HG03135 (cell line): Measurements from ENCODE around the gene CPSF7.
"Not testable (repeated sequence)": the region's sequence is repeated elsewhere in the genome, so short reads cannot be mapped to it uniquely, and the experiment has no call there.

Experiments
- ATAC-seq: cut with Tn5 transposase; IDR thresholded peaks from one replicate; pipeline ENCODE4 v1.9.1; 2021; ENCODE audit warnings: mild to moderate bottlenecking, moderate library complexity; ENCODE audit not compliant: unreplicated experiment

Gene CPSF7

GRCh38 chr11:61384271-61385242 lies 45.2 kb downstream of the CPSF7 start:
- no peak for ATAC-seq

- ATAC-seq, result not testable (repeated sequence)
These were observed 45.9 kb downstream of the CPSF7 start for GRCh38 chr11:61383859-61384258.

- ATAC-seq, result no peak
These were observed 48.9 kb downstream of the CPSF7 start for GRCh38 chr11:61380884-61381283.

GRCh38 chr11:61378713-61379313 lies 51.0 kb downstream of the CPSF7 start:
- no peak for ATAC-seq

GRCh38 chr11:61377461-61378160 lies 52.2 kb downstream of the CPSF7 start:
- no peak for ATAC-seq

- ATAC-seq, result no peak
These were observed 54.0 kb downstream of the CPSF7 start for GRCh38 chr11:61375761-61376108.

- ATAC-seq, result no peak
These were observed 56.9 kb downstream of the CPSF7 start for GRCh38 chr11:61372659-61373420.

- ATAC-seq, result no peak
These were observed 59.3 kb downstream of the CPSF7 start for GRCh38 chr11:61370349-61371005.

- no peak for ATAC-seq
These were observed 60.1 kb downstream of the CPSF7 start for GRCh38 chr11:61369372-61370348.

- no peak for ATAC-seq
These were observed 61.1 kb downstream of the CPSF7 start for GRCh38 chr11:61368646-61369045.

GRCh38 chr11:61367406-61367805 lies 62.4 kb downstream of the CPSF7 start:
- ATAC-seq, result no peak

GRCh38 chr11:61364012-61364675 lies 65.6 kb downstream of the CPSF7 start:
- no peak for ATAC-seq

- no peak for ATAC-seq
These were observed 67.3 kb downstream of the CPSF7 start for GRCh38 chr11:61362542-61362875.

- peak; percentile 81 for ATAC-seq
These were observed 67.8 kb downstream of the CPSF7 start, which contains the start of the genes CYB561A3 and TMEM138 for GRCh38 chr11:61361741-61362541. CYB561A3 (minus strand) TSS chr11:61361882; CDS start chr11:61356713, 5,169 bp downstream. TMEM138 (plus strand) TSS chr11:61362374; CDS start chr11:61364391, 2,017 bp downstream.

GRCh38 chr11:61361237-61361740 lies 68.5 kb downstream of the CPSF7 start:
- no peak for ATAC-seq

GRCh38 chr11:61359516-61359915 lies 70.3 kb downstream of the CPSF7 start:
- no peak for ATAC-seq

GRCh38 chr11:61358566-61358965 lies 71.2 kb downstream of the CPSF7 start:
- no peak for ATAC-seq

- no peak for ATAC-seq
These were observed 71.9 kb downstream of the CPSF7 start for GRCh38 chr11:61357894-61358239.
